GM12878 (cell line): ENCODE data around the gene ITPR2. TPM values are rescaled to one million over a fixed set of nuclear protein-coding genes. Genes with fewer than 3 reads are reported as not detected.

ENCODE experiments used
- ATAC-seq: fragments of 200-7000 bp; cut with Tn5 transposase; 3 replicates; pipeline ENCODE4 v1.9.1; 2020; ENCODE audit warnings: mild to moderate bottlenecking, moderate library complexity
- BruUV-seq: library from RNA; stranded (reverse); fragments of 400-500 nt; replicated peaks from 2 replicates; lab custom pipeline; 2021; lab: Mats Ljungman, UMichigan
- CTCF ChIA-PET: fragments of 300-600 bp; sonication (Branson Sonifier 250); formaldehyde crosslinking; extraction: SDS; loops from one replicate; lab custom pipeline; 2021; ENCODE audit warnings: inconsistent platforms; lab: Yijun Ruan, JAX
- POLR2A ChIA-PET: fragments of 350-600 bp; formaldehyde crosslinking; extraction: SDS; loops from one replicate; lab custom pipeline; 2021; ENCODE audit warnings: inconsistent platforms; lab: Charles Lee
- RAD21 ChIA-PET: fragments of 300-600 bp; sonication (Branson Sonifier 250); formaldehyde crosslinking; loops from one replicate; lab custom pipeline; 2023; ENCODE audit warnings: antibody characterized with exemption; ENCODE audit not compliant: unreplicated experiment; lab: Charles Lee
- SMC1A ChIA-PET: fragments of 300-600 bp; sonication (Branson Sonifier 250); formaldehyde crosslinking; loops from one replicate; lab custom pipeline; 2023; ENCODE audit not compliant: unreplicated experiment, uncharacterized antibody; lab: Charles Lee
- DNase-seq: peaks from one replicate; pipeline ENCODE4 v3.0.0-alpha.2; 2011; ENCODE audit warnings: low read depth, low spot score
- FAIRE-seq: peaks from 3 replicates; lab custom pipeline; 2011; peaks lifted over from hg19 to GRCh38; lab: Jason Lieb, UNC
- H2AFZ ChIP-seq: 2 replicates; pipeline ENCODE4 v1.6.0; 2011; ENCODE audit warnings: low read depth, low read length, control low read depth; ENCODE audit not compliant: control insufficient read depth
- H3K27ac ChIP-seq: 2 replicates; pipeline ENCODE4 v1.5.1; 2011; ENCODE audit warnings: control low read depth; ENCODE audit not compliant: control insufficient read depth, insufficient read depth
- H3K27me3 ChIP-seq, 2 experiments: replicated peaks in 1 of 2; 2 replicates each; pipeline versions ENCODE4 v1.6.0 to v1.6.1; 2011; ENCODE audit warnings: low read length in 1 of 2; ENCODE audit not compliant: control insufficient read depth in 2 of 2, insufficient read depth in 2 of 2
- H3K36me3 ChIP-seq, 2 experiments: 2 replicates each; pipeline ENCODE4 v1.5.1; 2011; ENCODE audit warnings: low read length in 1 of 2; ENCODE audit not compliant: control insufficient read depth in 2 of 2, insufficient read depth in 2 of 2
- H3K4me1 ChIP-seq: 2 replicates; pipeline ENCODE4 v1.6.1; 2011; ENCODE audit warnings: mild to moderate bottlenecking, low read length, moderate library complexity, mixed read lengths; ENCODE audit not compliant: control insufficient read depth, insufficient read depth
- H3K4me2 ChIP-seq: 2 replicates; pipeline ENCODE4 v1.6.0; 2011; ENCODE audit warnings: control low read depth; ENCODE audit not compliant: control insufficient read depth, insufficient read depth
- H3K4me3 ChIP-seq: fragments of 200-600 bp; sonication (generic); 2 replicates; pipeline ENCODE4 v1.5.1; 2016
- H3K79me2 ChIP-seq: 2 replicates; pipeline ENCODE4 v1.6.0; 2011; ENCODE audit warnings: low read length; ENCODE audit not compliant: control insufficient read depth, insufficient read depth
- H3K9ac ChIP-seq: 2 replicates; pipeline ENCODE4 v1.8.0; 2011; ENCODE audit warnings: low read length, control low read depth, mixed read lengths; ENCODE audit not compliant: control insufficient read depth, insufficient read depth
- H3K9me3 ChIP-seq: replicated peaks from 3 replicates; pipeline ENCODE4 v1.5.1; 2011; ENCODE audit warnings: mild to moderate bottlenecking, low read length; ENCODE audit not compliant: control insufficient read depth, insufficient read depth
- H4K20me1 ChIP-seq: 2 replicates; pipeline ENCODE4 v1.6.0; 2011; ENCODE audit not compliant: control insufficient read depth, insufficient read depth
- ATF7 ChIP-seq: fragments of 450-650 bp; IDR thresholded peaks from 2 replicates; pipeline ENCODE4 v1.6.1; 2016; ENCODE audit warnings: low read depth, mild to moderate bottlenecking
- CEBPB ChIP-seq, 2 experiments: fragments of 150-350 bp in 1 of 2; IDR thresholded peaks; 2 replicates each; pipeline ENCODE4 v1.6.1; 2012 to 2014; ENCODE audit warnings: low read depth in 2 of 2, low read length in 2 of 2, borderline replicate concordance in 1 of 2, inconsistent platforms in 1 of 2
- FOXK2 ChIP-seq: fragments of 450-650 bp; IDR thresholded peaks from 2 replicates; pipeline ENCODE4 v1.6.1; 2017; ENCODE audit warnings: mild to moderate bottlenecking, moderate library complexity
- HCFC1 ChIP-seq: fragments of 150-350 bp; IDR thresholded peaks from 2 replicates; pipeline ENCODE4 v1.6.1; 2014; ENCODE audit warnings: low read length
- KAT2A ChIP-seq: conservative IDR thresholded peaks from 2 replicates; pipeline ENCODE4 v1.6.1; 2011; ENCODE audit warnings: low read depth, low read length; ENCODE audit not compliant: control insufficient read depth
- MEF2A ChIP-seq: IDR thresholded peaks from 2 replicates; pipeline ENCODE4 v1.6.1; 2011; ENCODE audit warnings: low read depth, mild to moderate bottlenecking, low read length, moderate library complexity; ENCODE audit not compliant: insufficient read depth
- NR2C2 ChIP-seq: IDR thresholded peaks from 2 replicates; pipeline ENCODE4 v1.6.1; 2011; ENCODE audit warnings: borderline replicate concordance, low read depth; ENCODE audit not compliant: control insufficient read depth, insufficient read length
- PML ChIP-seq: IDR thresholded peaks from 2 replicates; pipeline ENCODE4 v1.6.1; 2012; ENCODE audit warnings: low read length, inconsistent platforms
- SIX5 ChIP-seq: IDR thresholded peaks from 2 replicates; pipeline ENCODE4 v1.6.1; 2011; ENCODE audit warnings: mild to moderate bottlenecking, low read depth, low read length, moderate library complexity; ENCODE audit not compliant: severe bottlenecking
- SMC3 ChIP-seq: IDR thresholded peaks from 2 replicates; pipeline ENCODE4 v1.6.1; 2011; ENCODE audit warnings: low read length, improper control_type of control experiment, borderline replicate concordance
- STAT3 ChIP-seq: IDR thresholded peaks from 2 replicates; pipeline ENCODE4 v1.6.1; 2011; ENCODE audit warnings: low read depth, low read length, improper control_type of control experiment
- WRNIP1 ChIP-seq: IDR thresholded peaks from 2 replicates; pipeline ENCODE4 v1.6.1; 2011; ENCODE audit warnings: low read depth, low read length, improper control_type of control experiment, borderline replicate concordance
- YY1 ChIP-seq: IDR thresholded peaks from 2 replicates; pipeline ENCODE4 v1.6.1; 2011; ENCODE audit warnings: low read depth, mild to moderate bottlenecking, low read length
- ZNF207 ChIP-seq: fragments of 450-650 bp; IDR thresholded peaks from 2 replicates; pipeline ENCODE4 v1.6.1; 2014; ENCODE audit warnings: antibody characterized with exemption, mild to moderate bottlenecking, borderline replicate concordance
- WGBS: methylation state at CpG from one replicate; pipeline ENCODE4 v1.1.6; 2016; ENCODE audit warnings: low lambda C conversion rate; ENCODE audit not compliant: insufficient replicate concordance, insufficient coverage; ENCODE audit errors: missing lambda C conversion rate; 5-methylcytosine and 5-hydroxymethylcytosine counted together
- in situ Hi-C: fragments of 300-500 bp; cut with MboI; formaldehyde crosslinking; loops from 9 replicates; pipeline ENCODE4 v1.14.3; 2018; ENCODE audit warnings: mixed read lengths
- intact Hi-C: fragments of 100-400 bp; cut with micrococcal nuclease; formaldehyde crosslinking; loops from one replicate; pipeline ENCODE4 v1.14.2; 2022; ENCODE audit not compliant: unreplicated experiment
- polyA plus RNA-seq, 11 experiments: library from polyadenylated mRNA; depleted of rRNA in 4 of 11; unstranded in 6 of 11; stranded (reverse) in 5 of 11; fragments of >200 nt; fragmentation: Nextera tagmentation in 4 of 11; fragmentation: Illumina TruSeq in 1 of 11; extraction: Ambion mirVana in 4 of 11; extraction: Trizol in 1 of 11; gene quantifications; 1 replicate in 1 of 11; 2 replicates in 10 of 11; pipeline versions ENCODE4 v1.2.1 to v1.2.3, GENCODE V29; 2011 to 2016; ENCODE audit warnings: inconsistent platforms in 2 of 11, missing spikeins in 2 of 11, low read depth in 1 of 11
- total RNA-seq, 4 experiments: library from RNA; depleted of rRNA in 3 of 4; stranded (reverse); fragments of >200 nt in 3 of 4; fragmentation: Illumina TruSeq in 1 of 4; extraction: Trizol in 1 of 4; gene quantifications; 2 replicates each; pipeline versions ENCODE4 v1.2.1 to v1.2.3, GENCODE V29; 2013 to 2021
- TF ChIP-seq, protein P1 (sequence below): fragments of 450-650 bp; IDR thresholded peaks from 2 replicates; pipeline ENCODE4 v1.6.1; 2017; ENCODE audit warnings: low read depth, mild to moderate bottlenecking, moderate library complexity
- TF ChIP-seq, protein P2 (sequence below), 3 experiments: IDR thresholded peaks in 2 of 3; conservative IDR thresholded peaks in 1 of 3; 2 replicates each; pipeline ENCODE4 v1.5.1; 2011; ENCODE audit warnings: low read depth in 3 of 3, low read length in 3 of 3, mild to moderate bottlenecking in 3 of 3, control low read depth in 2 of 3, moderate library complexity in 2 of 3, inconsistent platforms in 1 of 3, mixed read lengths in 1 of 3; ENCODE audit not compliant: control insufficient read depth in 2 of 3, insufficient read depth in 1 of 3; ENCODE audit errors: extremely low read depth in 1 of 3

Gene ITPR2
- total and polyA plus RNA-seq, 10 of the 15 experiments (the other 5 are each of a cell fraction or from before 2014, with no cell fraction given) = 7.5 to 76.2 (median 47.1) TPM

DNA sequence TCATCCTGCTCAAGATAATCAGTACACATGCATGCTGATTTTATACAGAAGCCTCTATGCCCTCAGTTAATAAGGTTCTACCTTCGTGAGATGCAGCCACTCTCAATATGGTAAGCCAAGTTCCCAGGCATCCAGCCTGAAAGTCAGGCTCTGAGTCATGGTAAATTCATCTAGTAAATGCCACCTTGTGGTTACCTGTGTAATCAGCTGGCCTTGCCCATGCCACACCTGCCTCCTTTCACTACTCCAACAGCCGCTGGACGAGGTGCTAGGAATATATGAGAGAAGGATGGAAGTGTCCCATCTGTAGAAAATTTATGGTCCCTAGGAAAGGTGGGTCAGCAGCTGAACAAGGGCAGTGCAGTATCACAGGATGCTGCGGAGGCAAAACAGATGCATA, 430.3 kb downstream of the ITPR2 start:
- POLR2A ChIA-PET = interaction anchor here (0.6 kb wide), 1 partner anchor 177 kb away, joined by 4 read pairs; no protein-coding TSS in a partner anchor

More for the DNA sequence above, 430.3 kb downstream of the ITPR2 start:
- RAD21 ChIA-PET = interaction anchor here (1.0 kb wide), 1 partner anchor 306 kb away, joined by 4 read pairs; no protein-coding TSS in a partner anchor
- Histone ChIP-seq H3K4me3 (no peak overlapping the region), H3K9me3 (no peaks in the 10 kb centered on the region), H3K4me1 (no peaks in the 10 kb centered on the region), H2AFZ (no peak overlapping the region), H3K4me2 (no peak overlapping the region), H3K9ac (no peak overlapping the region), H3K79me2 (no peaks in the 10 kb centered on the region), H4K20me1 (no peaks in the 10 kb centered on the region), H3K27me3 (no peaks in the 10 kb centered on the region), H3K36me3 (peaks cover 0 to 11% of the 10 kb centered on the region in 2 experiments; a peak in 3 of 4 replicates), H3K27ac (no peak overlapping the region)
- BruUV-seq = no TSS peak
- in situ Hi-C loops (no loop called here), intact Hi-C loops (no loop called here)
- SMC1A ChIA-PET = interaction anchor here (1.0 to 1.8 kb wide), 3 partner anchors 13 to 284 kb away, joined by 3 to 5 read pairs (median 3); no protein-coding TSS in a partner anchor
- TF ChIP-seq YY1 (no peak), WRNIP1 (no peak), ATF7 (no peak), MEF2A (no peak), PML (no peak), STAT3 (no peak), FOXK2 (no peak), SMC3 (0 out of 2 replicates have a peak, but pooled peaks have one; percentile 18), SIX5 (no peak), KAT2A (no peak), HCFC1 (no peak), ZNF207 (no peak), CEBPB (IDR thresholded peaks at IDR 0.05; ENCODE audit: borderline replicate concordance in 1 of 2, low read depth in 2 of 2, low read length in 2 of 2) (no peak), NR2C2 (no peak)
- TF ChIP-seq, protein P1, sequence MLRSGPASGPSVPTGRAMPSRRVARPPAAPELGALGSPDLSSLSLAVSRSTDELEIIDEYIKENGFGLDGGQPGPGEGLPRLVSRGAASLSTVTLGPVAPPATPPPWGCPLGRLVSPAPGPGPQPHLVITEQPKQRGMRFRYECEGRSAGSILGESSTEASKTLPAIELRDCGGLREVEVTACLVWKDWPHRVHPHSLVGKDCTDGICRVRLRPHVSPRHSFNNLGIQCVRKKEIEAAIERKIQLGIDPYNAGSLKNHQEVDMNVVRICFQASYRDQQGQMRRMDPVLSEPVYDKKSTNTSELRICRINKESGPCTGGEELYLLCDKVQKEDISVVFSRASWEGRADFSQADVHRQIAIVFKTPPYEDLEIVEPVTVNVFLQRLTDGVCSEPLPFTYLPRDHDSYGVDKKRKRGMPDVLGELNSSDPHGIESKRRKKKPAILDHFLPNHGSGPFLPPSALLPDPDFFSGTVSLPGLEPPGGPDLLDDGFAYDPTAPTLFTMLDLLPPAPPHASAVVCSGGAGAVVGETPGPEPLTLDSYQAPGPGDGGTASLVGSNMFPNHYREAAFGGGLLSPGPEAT = no peak
- TF ChIP-seq, protein P2, sequence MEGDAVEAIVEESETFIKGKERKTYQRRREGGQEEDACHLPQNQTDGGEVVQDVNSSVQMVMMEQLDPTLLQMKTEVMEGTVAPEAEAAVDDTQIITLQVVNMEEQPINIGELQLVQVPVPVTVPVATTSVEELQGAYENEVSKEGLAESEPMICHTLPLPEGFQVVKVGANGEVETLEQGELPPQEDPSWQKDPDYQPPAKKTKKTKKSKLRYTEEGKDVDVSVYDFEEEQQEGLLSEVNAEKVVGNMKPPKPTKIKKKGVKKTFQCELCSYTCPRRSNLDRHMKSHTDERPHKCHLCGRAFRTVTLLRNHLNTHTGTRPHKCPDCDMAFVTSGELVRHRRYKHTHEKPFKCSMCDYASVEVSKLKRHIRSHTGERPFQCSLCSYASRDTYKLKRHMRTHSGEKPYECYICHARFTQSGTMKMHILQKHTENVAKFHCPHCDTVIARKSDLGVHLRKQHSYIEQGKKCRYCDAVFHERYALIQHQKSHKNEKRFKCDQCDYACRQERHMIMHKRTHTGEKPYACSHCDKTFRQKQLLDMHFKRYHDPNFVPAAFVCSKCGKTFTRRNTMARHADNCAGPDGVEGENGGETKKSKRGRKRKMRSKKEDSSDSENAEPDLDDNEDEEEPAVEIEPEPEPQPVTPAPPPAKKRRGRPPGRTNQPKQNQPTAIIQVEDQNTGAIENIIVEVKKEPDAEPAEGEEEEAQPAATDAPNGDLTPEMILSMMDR (IDR thresholded peaks at IDR 0.05 in 2 of 3, conservative IDR thresholded peaks at IDR 0.05 in 1 of 3; ENCODE audit: control insufficient read depth in 2 of 3, extremely low read depth in 1 of 3, insufficient read depth in 1 of 3, low read depth in 3 of 3, low read length in 3 of 3) = peak in 1 of 3 experiments; percentile 8; a peak in 2 of 6 replicates
- WGBS = 86% methylated on average over 4 of the region's 4 CpGs
- DNase-seq (no peak), ATAC-seq (peak; percentile 36; the same call in 2 of the 3 replicates), FAIRE-seq (no peak)
- CTCF ChIA-PET = interaction anchor here (0.9 to 1.9 kb wide), 5 partner anchors 283 to 305 kb away, joined by 3 to 8 read pairs (median 3); no protein-coding TSS in a partner anchor
